Tibial artery (tissue), 4 donors: Measurements from ENCODE around the gene CD300E.

Source experiments
- DNase-seq, 2 donors: peaks; one replicate each; pipeline ENCODE4 v3.0.0-alpha.2; 2019
- H3K27ac ChIP-seq, 2 donors: fragments of 200-600 bp; sonication (generic) in 1 of 2; 1 replicate in 1 of 2; 2 replicates in 1 of 2; pipeline ENCODE4 v1.5.1; 2018 to 2019; ENCODE audit warnings: mild to moderate bottlenecking in 1 of 2
- H3K27me3 ChIP-seq, 2 donors: fragments of 200-600 bp; sonication (generic) in 1 of 2; one replicate each; pipeline versions ENCODE4 v1.5.1 to v1.6.0; 2016 to 2019
- H3K36me3 ChIP-seq, 3 donors: fragments of 200-600 bp; sonication (generic) in 2 of 3; one replicate each; pipeline ENCODE4 v1.5.1; 2016 to 2019; ENCODE audit warnings: mild to moderate bottlenecking in 2 of 3
- H3K4me1 ChIP-seq, 4 donors: fragments of 200-600 bp; sonication (generic) in 2 of 4; 1 replicate in 3 of 4; 2 replicates in 1 of 4; pipeline ENCODE4 v1.5.1; 2016 to 2019
- H3K4me3 ChIP-seq, 2 donors: fragments of 200-600 bp; sonication (generic) in 1 of 2; 1 replicate in 1 of 2; 2 replicates in 1 of 2; pipeline ENCODE4 v1.5.1; 2018 to 2019; ENCODE audit warnings: mild to moderate bottlenecking in 2 of 2
- H3K9me3 ChIP-seq, 3 donors: fragments of 200-600 bp; sonication (generic) in 1 of 3; one replicate each; pipeline ENCODE4 v1.5.1; 2016 to 2019
- intact Hi-C: fragments of 100-400 bp; cut with DNase I; formaldehyde crosslinking; loops from one replicate; pipeline ENCODE4 v1.15.0; 2023; ENCODE audit warnings: low total_unique reads
- TF ChIP-seq, protein P1 (sequence below), 2 experiments: fragments of 200-600 bp in 1 of 2; fragments of 450-650 bp in 1 of 2; IDR thresholded peaks; one replicate each; pipeline ENCODE4 v1.5.1; 2017 to 2019; ENCODE audit warnings: antibody characterized with exemption in 2 of 2, mild to moderate bottlenecking in 1 of 2, moderate library complexity in 1 of 2

The CD300E gene, protein sequence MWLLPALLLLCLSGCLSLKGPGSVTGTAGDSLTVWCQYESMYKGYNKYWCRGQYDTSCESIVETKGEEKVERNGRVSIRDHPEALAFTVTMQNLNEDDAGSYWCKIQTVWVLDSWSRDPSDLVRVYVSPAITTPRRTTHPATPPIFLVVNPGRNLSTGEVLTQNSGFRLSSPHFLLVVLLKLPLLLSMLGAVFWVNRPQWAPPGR

DNA sequence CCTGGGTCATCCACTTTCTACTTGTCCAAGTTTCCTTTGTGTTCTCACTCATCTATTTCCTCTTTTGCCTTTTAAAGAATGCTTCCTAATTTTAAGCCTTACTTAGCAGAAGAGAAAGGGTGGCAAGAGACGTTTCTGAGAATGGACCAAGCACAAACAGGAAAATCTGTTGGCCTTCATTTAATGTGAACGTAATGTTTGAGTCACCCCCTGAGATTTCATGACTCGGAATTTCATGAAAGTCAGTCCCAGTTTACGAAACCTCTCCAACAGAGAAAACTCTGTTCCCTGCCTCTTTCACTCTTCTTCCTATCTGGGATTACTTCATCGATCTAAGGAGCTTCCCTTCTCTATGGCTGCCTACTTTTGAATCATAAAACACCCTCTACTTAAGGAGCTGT, at the start of gene CD300E:
CD300E (minus strand) TSS at position 46 of the 401 bp plus-strand sequence. CDS start 117 bp downstream, outside the sequence.
- peaks cover 0 to 6% (median 0%) of the 10 kb centered on the region in 3 donors for H3K9me3 ChIP-seq
- TF ChIP-seq, protein P1, sequence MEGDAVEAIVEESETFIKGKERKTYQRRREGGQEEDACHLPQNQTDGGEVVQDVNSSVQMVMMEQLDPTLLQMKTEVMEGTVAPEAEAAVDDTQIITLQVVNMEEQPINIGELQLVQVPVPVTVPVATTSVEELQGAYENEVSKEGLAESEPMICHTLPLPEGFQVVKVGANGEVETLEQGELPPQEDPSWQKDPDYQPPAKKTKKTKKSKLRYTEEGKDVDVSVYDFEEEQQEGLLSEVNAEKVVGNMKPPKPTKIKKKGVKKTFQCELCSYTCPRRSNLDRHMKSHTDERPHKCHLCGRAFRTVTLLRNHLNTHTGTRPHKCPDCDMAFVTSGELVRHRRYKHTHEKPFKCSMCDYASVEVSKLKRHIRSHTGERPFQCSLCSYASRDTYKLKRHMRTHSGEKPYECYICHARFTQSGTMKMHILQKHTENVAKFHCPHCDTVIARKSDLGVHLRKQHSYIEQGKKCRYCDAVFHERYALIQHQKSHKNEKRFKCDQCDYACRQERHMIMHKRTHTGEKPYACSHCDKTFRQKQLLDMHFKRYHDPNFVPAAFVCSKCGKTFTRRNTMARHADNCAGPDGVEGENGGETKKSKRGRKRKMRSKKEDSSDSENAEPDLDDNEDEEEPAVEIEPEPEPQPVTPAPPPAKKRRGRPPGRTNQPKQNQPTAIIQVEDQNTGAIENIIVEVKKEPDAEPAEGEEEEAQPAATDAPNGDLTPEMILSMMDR (IDR thresholded peaks at IDR 0.05): no peak
- no peaks in the 10 kb centered on the region for H3K36me3 ChIP-seq
- H3K4me3 ChIP-seq: no peak within 1 kb of the TSS
- no peaks in the 10 kb centered on the region for H3K4me1 ChIP-seq
- intact Hi-C loops: no loop called here
- H3K27me3 ChIP-seq: peaks cover 0 to 8% of the 10 kb centered on the region in 2 donors
- no peak for DNase-seq
- H3K27ac ChIP-seq: no peak within 1 kb of the TSS

DNA sequence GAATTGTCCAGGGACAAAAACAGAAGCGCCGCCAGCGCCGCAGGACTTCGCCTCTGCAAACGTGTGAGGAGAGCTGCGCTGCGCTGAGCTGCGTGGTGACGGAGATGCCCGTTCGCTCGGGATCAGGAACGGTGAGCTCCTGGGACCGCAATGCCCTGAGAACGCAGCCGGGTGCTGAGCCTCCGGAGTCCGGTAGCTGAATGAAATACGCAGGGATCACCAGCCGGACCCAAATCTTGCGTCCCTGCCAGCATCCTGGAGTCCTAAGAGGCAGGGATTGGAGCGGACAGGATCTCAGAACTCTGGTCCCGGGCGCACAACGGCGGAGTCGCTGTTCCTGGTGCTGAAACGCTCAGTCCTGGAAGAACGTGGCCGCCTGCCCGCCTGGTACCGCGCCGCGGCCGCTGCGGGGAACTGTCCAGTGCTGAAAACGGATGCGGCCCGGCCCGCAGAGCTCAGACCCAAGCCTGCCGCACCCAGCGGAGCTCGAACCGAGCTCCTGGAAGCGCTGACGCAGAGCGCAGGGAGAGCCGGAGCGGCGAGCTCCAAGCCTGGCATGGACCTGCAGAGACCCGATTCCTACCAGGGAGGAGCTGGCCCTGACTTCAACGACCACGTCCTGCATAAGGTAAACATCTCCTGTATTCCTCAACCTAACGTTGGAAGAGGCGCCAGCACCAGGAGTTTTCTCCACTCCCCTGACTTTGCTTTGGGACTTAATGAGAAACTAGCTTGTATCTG, 47.7 kb upstream of the CD300E start:
- Histone ChIP-seq H3K4me1 (no peaks in the 10 kb centered on the region), H3K27me3 (peaks cover 0 to 8% of the 10 kb centered on the region in 2 donors), H3K9me3 (peaks cover 0 to 6% (median 6%) of the 10 kb centered on the region in 3 donors), H3K27ac (no peak overlapping the region), H3K36me3 (no peaks in the 10 kb centered on the region), H3K4me3 (no peak overlapping the region)
- TF ChIP-seq, protein P1 (IDR thresholded peaks at IDR 0.05): no peak
- DNase-seq: peak; percentile 53 to 75
- intact Hi-C loops: no loop called here

DNA sequence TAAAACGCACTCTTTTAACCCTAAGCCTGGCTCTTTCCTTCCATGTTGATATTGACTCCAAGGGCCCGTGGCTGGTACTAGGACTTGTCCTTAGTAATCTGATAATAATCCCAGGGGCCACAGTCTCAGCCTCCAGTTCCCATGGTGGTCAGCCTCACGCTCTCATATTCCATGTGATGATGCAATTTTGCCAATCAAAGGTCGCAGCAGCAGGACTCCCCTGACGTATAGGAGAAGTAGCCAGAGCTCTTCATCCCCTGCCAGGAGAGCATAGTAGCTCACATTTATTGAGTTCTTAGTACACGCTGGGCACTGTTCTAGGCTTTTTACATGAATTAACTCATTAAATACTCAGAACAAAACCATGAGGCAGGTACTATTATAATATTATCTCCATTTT, 46.8 kb upstream of the CD300E start:
- Histone ChIP-seq H3K36me3 (no peaks in the 10 kb centered on the region), H3K4me3 (no peak overlapping the region), H3K27me3 (peaks cover 0 to 5% of the 10 kb centered on the region in 2 donors), H3K9me3 (peaks cover 0 to 6% (median 6%) of the 10 kb centered on the region in 3 donors), H3K27ac (no peak overlapping the region), H3K4me1 (no peaks in the 10 kb centered on the region)
- intact Hi-C loops: no loop called here
- DNase-seq: no peak
- TF ChIP-seq, protein P1 (IDR thresholded peaks at IDR 0.05): no peak

DNA sequence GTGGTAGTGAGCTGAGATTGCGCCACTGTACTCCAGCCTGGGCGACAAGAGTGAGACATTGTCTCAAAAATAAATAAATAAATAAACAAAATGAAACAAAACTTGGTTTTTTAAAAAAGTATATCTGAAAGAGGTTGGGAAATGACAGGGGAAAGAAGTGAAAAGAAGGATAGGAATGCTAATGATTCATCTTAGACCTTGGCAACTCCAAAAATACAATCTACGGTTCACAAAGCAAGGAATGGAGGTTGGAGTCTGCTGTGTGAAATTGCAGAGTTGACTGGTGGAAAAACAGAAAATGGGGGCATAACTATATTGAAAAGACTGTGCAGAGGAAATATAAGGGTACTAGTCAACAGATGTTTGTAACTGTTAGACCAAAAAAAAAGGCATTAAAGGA, 40.0 kb upstream of the CD300E start:
- intact Hi-C loops: no loop called here

DNA sequence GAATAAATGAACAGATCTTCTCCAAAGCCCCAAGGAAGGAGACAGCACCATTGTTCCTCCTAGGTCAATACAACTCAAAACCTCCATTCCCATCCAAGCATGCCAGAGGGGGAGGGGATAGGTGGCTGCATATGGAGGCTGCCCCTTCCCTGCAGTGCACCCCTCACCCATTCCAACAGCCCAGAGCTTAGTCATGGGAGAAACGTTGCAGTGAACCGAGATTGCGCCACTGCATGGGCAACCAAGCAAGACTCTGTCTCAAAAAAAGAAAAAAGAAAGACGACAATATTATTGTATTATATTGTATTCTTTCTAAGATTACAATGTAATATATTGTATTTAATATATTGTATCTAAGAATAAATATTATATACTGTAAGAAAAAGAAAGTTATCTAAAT, 36.4 kb upstream of the CD300E start:
- peaks cover 0 to 25% of the 10 kb centered on the region in 2 donors for H3K27me3 ChIP-seq
- H3K36me3 ChIP-seq: no peaks in the 10 kb centered on the region
- H3K27ac ChIP-seq: no peak overlapping the region
- no peaks in the 10 kb centered on the region for H3K9me3 ChIP-seq
- no peak overlapping the region for H3K4me3 ChIP-seq
- intact Hi-C loops: no loop called here
- H3K4me1 ChIP-seq: no peaks in the 10 kb centered on the region
- no peak for DNase-seq
- TF ChIP-seq, protein P1 (IDR thresholded peaks at IDR 0.05): no peak

More for the DNA sequence above, 40.0 kb upstream of the CD300E start:
- no peaks in the 10 kb centered on the region for H3K9me3 ChIP-seq
- no peaks in the 10 kb centered on the region for H3K4me1 ChIP-seq
- DNase-seq: no peak
- H3K27me3 ChIP-seq: peaks cover 0 to 2% of the 10 kb centered on the region in 2 donors
- no peak overlapping the region for H3K4me3 ChIP-seq
- H3K27ac ChIP-seq: no peak overlapping the region
- TF ChIP-seq, protein P1 (IDR thresholded peaks at IDR 0.05): no peak
- H3K36me3 ChIP-seq: no peaks in the 10 kb centered on the region
